ENCODE measurements around the gene LEFTY2. TPM values are rescaled to one million over a fixed set of nuclear protein-coding genes. Genes with fewer than 3 reads are reported as not detected.
"Not testable (repeated sequence)": the region's sequence is repeated elsewhere in the genome, so short reads cannot be mapped to it uniquely, and the experiment has no call there.

Gene LEFTY2

DNA sequence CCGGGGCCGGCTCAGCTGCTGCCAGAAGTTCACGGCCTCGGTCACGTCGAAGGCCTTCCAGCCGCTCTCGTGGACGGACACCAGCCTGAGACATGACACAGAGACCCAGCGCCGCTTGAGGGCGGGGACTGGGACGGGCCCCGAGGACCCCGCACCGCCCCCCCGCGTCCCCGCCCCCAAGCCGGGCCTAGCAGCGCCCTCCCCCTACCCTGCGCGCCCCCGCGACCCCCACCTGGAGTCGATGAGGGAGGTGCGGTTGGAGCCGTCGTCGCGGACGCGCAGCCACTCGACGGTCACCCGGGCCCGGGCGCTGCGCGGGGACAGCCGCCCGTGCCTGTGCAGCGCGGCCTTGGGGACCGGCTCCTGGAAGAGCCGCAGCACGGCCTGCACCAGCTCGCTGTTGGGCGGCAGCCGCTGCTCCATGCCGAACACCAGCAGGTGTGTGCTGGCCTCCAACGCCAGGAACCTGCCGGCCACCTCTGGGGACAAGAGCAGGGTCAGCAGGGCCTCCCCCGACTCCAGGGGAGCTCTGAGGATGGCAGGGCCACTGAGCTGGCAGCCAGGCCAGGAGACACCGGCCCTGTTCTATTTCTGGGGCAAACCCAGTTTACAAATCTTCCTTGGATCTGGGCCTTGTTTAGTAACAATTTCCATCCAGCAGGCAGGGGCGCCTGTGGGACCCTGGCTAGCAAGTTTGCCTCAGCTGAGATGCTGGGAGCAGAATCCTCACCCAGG lies 53.3 kb downstream of the LEFTY2 start:
- WGBS = 23% methylated on average over 28 of the region's 56 CpGs
- not testable (repeated sequence) for H2BK120ac ChIP-seq (ENCODE audit: low read depth, low read length)

GRCh38 chr1:225887030-225887314 lies 54.0 kb downstream of the LEFTY2 start:
- H2AK5ac ChIP-seq (ENCODE audit: low read length, severe bottlenecking) = no peak overlapping the region

More for the DNA sequence above, 53.3 kb downstream of the LEFTY2 start:
- not testable (repeated sequence) for H4K8ac ChIP-seq (ENCODE audit: low read length); H3K14ac ChIP-seq (ENCODE audit: low read length in 2 of 2); H3K79me1 ChIP-seq (replicated peaks; ENCODE audit: low read length, poor library complexity, severe bottlenecking); H2BK12ac ChIP-seq (ENCODE audit: low read length in 2 of 2); H2BK5ac ChIP-seq (ENCODE audit: low read depth, low read length, poor library complexity, severe bottlenecking); H3K9ac ChIP-seq (ENCODE audit: low read length); H2AFZ ChIP-seq (ENCODE audit: low read depth, low read length); H3K9me3 ChIP-seq (ENCODE audit: control insufficient read depth, low read length); H2BK15ac ChIP-seq (ENCODE audit: low read depth, poor library complexity, severe bottlenecking); H3K4me3 ChIP-seq (ENCODE audit: insufficient read depth in 1 of 2, low read depth in 1 of 2, low read length in 2 of 2); H3K27ac ChIP-seq (ENCODE audit: low read length, poor library complexity, severe bottlenecking); H4K91ac ChIP-seq (ENCODE audit: low read length); H3K4me2 ChIP-seq (ENCODE audit: low read length, poor library complexity, severe bottlenecking); DNase-seq; H3K4me1 ChIP-seq (ENCODE audit: control insufficient read depth, insufficient read depth, low read depth, low read length); H3K18ac ChIP-seq (ENCODE audit: low read depth in 1 of 2, low read length in 2 of 2); H3K4ac ChIP-seq (ENCODE audit: low read depth in 1 of 2, low read length in 2 of 2); H3K27me3 ChIP-seq (ENCODE audit: control insufficient read depth in 1 of 2, insufficient read depth in 1 of 2, low read length in 2 of 2); H2AK5ac ChIP-seq (ENCODE audit: low read length, severe bottlenecking); H3K36me3 ChIP-seq (ENCODE audit: control insufficient read depth in 1 of 2, insufficient read depth in 2 of 2, low read depth in 1 of 2, low read length in 2 of 2)
- peak overlapping the region in 1 of 2 experiments; percentile 56 for H3K23ac ChIP-seq (ENCODE audit: low read length in 2 of 2)

More at GRCh38 chr1:225887030-225887314, 54.0 kb downstream of the LEFTY2 start:
- WGBS = 88% methylated on average over 7 of the region's 7 CpGs
- H4K8ac ChIP-seq (ENCODE audit: low read length) = no peak overlapping the region
- H2BK12ac ChIP-seq (ENCODE audit: low read length in 2 of 2) = no peak overlapping the region
- H4K91ac ChIP-seq (ENCODE audit: low read length) = no peak overlapping the region
- DNase-seq = no peak
- H3K27ac ChIP-seq (ENCODE audit: low read length, poor library complexity, severe bottlenecking) = no peak overlapping the region
- peaks cover 6% of the 10 kb centered on the region for H3K4me1 ChIP-seq (ENCODE audit: control insufficient read depth, insufficient read depth, low read depth, low read length)
- H3K9me3 ChIP-seq (ENCODE audit: control insufficient read depth, low read length) = no peaks in the 10 kb centered on the region
- H3K4me2 ChIP-seq (ENCODE audit: low read length, poor library complexity, severe bottlenecking) = no peak overlapping the region
- no peak overlapping the region for H2BK5ac ChIP-seq (ENCODE audit: low read depth, low read length, poor library complexity, severe bottlenecking)
- H3K36me3 ChIP-seq (ENCODE audit: control insufficient read depth in 1 of 2, insufficient read depth in 2 of 2, low read depth in 1 of 2, low read length in 2 of 2) = no peaks in the 10 kb centered on the region
- H3K4me3 ChIP-seq (ENCODE audit: insufficient read depth in 1 of 2, low read depth in 1 of 2, low read length in 2 of 2) = no peak overlapping the region
- no peak overlapping the region for H2AFZ ChIP-seq (ENCODE audit: low read depth, low read length)
- no peak overlapping the region for H3K23ac ChIP-seq (ENCODE audit: low read length in 2 of 2)
- no peak overlapping the region for H3K14ac ChIP-seq (ENCODE audit: low read length in 2 of 2)
- H2BK120ac ChIP-seq (ENCODE audit: low read depth, low read length) = no peak overlapping the region
- H3K18ac ChIP-seq (ENCODE audit: low read depth in 1 of 2, low read length in 2 of 2) = no peak overlapping the region
- H3K4ac ChIP-seq (ENCODE audit: low read depth in 1 of 2, low read length in 2 of 2) = no peak overlapping the region
- no peak overlapping the region for H2BK15ac ChIP-seq (ENCODE audit: low read depth, poor library complexity, severe bottlenecking)
- H3K9ac ChIP-seq (ENCODE audit: low read length) = no peak overlapping the region
- peaks cover 5% of the 10 kb centered on the region for H3K79me1 ChIP-seq (replicated peaks; ENCODE audit: low read length, poor library complexity, severe bottlenecking)
- H3K27me3 ChIP-seq (ENCODE audit: control insufficient read depth in 1 of 2, insufficient read depth in 1 of 2, low read length in 2 of 2) = no peaks in the 10 kb centered on the region

Small RNAs within 50 kb of the gene (small RNA-seq; reads per million reads assigned to genes)
- not detected for gene AL117348.1 (ENCODE audit: low read depth)
- gene NDUFA3P3 (ENCODE audit: low read depth) = not detected

All from mesenchymal stem cell (in vitro differentiated cells and primary cell).